CD4-positive, alpha-beta T cell treated with Interleukin-10 for 1 hour (primary cell): ENCODE results near the gene SERPINA4.

Experiments
- DNase-seq: peaks from one replicate; pipeline ENCODE4 v3.0.0-alpha.2; 2020

SERPINA4 gene

DNA sequence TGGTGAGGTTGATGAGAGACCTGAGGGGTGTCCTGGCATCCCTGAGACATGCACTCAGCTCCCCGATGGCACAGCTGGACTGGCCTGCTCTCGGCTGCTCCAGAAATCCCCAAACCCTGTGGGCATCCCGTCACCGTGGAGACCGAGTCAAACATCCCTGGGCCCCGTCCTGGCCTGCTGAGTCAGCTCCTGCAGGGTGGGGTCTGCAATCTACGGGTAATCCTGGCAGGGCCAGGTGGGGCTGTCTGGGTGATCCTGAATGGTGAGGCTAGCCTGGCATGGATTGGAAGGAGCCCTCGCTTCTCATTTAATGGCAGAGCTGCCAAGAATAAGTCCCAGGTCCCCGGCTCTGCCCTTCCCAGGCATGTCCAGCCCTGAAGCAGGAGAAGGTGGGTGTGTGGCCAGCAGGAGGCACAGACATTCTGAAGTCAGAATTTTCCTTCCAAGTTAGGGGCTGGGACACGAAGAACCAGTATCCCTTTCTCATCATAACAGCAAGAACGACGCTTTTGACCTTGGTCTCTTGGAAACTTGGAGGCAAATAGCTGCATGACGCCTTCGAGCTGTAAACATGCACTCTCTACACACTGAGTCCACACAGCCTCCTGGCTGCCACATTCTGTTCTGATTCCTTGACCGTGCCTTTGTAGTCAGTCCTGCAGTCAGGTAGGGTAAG is 17.7 kb upstream of the SERPINA4 start:
- no peak for DNase-seq

DNA sequence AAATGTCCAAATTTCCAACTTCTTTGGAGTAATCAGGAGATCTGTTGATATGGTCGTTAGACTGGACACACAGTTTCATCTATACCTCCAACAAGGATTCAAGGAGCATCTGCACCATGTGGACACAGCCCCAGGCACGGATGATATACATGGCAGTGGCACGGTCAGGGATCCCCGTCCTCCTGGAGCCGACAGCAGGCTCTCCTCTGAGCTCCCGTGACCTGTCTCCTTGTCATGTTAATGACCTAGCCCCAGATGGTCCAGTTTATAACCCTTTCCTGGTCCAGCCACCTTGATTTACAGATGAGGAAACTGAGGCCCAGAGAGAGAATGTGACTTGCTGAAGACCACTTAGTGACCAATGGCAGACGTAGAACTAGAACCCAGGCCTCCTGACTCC is 16.5 kb upstream of the SERPINA4 start:
- DNase-seq = no peak

DNA sequence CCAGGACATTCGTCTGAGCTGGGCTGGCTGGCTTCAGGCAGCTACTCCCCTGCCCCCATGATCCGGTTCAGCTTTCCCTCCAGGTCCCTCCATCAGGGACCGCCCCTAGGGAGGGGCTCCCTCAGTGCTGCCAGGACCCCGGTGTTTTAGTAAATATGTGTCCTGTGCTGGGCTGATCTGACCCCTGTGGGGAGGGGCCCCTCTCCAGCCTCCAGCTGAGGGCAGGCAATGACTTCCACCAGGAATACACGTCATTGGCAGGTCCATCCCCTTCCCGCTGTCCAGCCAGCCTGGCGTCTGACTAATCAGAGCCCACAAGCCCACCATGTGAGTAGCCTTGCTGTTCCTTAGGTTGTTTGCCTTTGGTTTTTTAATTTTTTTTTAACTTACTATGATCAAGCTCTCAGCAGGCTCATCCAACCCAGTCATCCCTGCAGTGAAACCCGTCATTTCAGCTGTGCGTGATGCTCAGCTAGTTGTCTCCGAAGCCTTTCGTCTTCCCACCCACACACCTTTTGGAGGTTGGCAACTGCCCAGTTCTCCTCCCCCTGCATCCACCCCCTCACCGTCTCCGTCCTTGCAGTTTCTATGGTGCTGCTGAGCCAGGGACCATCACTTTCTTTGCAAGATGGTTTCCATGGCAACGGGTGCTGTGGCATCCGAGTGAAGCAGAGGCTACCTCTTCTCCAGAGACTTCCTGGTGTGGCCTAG is 16.0 kb upstream of the SERPINA4 start:
- no peak for DNase-seq

DNA sequence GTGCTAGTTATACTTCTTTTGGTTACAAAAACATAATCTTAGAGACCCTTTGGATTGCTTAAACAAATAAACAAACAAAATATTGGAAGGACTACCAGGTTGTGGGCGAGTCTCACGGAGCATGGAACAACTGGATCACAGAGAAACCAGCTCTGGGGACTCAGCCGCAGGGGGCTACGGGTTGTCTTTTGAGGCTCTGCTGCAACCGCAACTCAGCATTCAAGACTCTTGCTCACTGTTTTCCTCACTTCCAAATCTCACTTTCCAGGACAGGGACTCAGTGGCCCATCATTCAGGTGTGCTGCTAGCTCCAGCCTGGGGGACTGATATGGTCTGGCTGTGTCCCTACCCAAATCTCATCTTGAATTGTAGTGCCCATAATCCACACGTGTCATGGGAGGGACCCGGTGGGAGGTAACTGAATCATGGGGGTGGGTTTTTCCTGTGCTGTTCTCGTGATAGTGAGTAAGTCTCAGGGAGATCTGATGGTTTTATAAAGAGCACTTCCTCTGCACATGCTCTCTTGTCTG is 14.0 kb upstream of the SERPINA4 start:
- DNase-seq = no peak

DNA sequence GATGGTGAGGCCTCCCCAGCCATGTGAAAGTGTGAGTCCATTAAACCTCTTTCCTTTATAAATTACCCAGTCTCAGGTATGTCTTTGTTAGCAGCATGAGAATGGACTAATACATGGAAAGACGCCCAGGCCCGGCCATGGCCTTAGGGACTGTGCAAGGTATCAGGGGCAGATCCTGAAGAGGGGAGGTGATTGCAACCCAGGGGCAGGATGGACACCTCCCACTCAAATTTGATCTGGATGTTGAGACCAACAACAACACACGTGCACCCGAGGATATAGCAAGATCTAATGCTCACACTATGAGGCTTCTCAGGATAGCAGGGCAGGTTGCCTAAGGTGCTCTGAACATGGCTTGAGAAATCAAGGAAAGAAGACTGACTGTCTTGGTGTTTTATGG is 13.5 kb upstream of the SERPINA4 start:
- DNase-seq = no peak

DNA sequence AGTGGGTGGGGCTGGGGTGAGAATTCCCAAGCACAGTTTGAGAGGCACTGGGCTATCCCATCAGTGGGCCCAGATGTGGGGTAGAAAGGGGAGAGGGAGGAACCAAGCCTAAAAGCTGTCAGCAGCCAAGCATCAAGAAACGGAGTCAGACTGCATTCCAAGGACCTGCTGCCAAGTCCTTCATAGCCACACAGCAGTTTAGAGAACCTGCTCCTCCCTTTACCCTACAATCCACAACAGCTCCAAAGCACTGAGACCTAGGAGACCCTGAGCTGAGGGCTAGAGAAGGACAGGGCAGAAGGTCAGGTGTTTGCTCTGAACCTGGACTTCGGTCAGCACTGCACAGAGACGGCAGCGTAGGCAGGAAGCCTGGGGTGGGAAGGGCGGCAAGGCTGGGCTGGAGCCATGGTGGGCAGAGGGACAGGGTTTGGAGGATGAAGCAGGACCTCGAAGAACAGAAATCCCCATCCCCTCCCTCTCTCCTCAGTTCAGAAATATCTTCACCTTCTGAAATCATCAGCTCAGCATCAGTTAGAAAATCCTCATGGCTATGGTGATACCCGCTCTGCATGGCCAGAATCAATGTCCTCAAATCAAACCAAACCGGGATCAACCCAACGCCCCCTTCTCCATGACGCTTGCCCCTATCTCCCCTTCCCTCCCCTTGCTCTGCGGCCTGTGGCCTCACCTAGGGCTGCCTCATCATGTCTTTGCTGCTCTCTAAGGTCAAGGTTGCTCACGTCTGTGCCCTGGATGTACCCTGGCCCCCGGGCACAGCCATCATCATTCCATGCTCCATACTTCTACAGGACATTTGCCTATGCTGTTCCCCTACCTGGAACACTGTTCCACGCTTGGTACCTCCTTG is 12.9 kb upstream of the SERPINA4 start:
- DNase-seq = no peak

DNA sequence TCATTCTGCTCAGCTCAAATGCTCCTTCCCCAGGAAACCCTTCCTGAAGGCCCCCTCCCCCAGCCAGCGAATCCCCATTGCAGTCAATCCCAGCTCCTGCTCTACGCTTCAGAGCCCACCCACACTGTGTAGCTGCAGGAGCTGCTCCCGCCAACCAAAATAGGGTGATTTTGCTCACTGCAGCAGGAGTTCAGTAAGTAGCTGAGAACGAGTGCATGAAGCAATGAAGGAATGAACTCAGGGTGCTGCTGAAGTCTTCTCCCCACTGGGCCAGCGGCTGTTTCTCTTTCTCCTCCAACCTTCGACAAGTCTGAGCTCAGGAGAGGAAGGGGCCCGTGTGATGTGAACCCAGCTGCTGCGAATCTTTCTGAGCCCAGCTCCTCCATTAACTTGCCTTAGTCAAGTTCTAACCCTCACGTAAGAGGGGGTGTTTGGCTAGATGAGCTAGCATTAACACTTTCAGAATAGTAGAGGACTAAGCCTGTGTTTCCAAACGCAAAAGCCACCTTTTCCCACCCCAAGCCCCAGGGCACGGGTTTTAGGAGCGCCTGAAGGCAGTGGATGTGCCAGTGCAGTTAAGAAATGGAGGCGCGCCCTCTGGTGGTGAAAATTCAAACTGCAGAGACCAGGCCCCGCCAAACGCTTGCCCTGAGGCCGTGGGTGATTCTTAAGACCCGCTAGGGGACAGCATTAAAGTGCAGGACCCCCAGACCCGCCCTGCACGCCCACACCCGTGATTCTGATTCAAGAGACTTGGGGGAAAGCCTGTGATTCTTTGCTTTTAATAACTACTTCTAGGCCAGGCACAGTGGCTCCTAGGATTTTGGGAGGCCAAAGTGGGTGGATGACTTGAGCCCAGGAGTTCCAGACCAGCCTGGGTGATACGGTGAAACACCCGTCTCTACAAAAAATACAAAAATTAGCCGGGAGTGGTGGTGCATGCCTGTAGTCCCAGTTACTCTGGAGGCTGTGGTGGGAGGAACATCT is 11.9 kb upstream of the SERPINA4 start:
- peak; percentile 25 for DNase-seq

DNA sequence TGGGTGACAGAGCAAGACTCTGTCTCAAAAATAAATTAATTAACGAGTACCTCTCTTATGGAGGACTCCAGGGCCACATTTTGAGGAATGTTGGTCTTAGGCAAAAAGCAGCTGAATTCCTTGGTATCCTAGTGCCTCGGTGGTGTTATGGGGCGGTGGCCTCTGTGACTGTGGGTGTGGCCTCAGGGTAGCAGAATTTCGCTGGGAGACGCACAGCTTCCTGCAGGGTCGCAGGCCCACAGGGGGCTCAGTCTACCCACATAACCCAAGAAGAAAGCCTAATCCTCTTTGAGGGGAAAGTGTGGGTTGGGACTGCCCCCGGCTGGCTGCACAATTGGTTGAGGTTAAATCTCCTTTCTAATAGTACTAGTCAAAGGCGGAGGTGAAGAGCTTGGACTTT is 11.2 kb upstream of the SERPINA4 start:
- DNase-seq = no peak

DNA sequence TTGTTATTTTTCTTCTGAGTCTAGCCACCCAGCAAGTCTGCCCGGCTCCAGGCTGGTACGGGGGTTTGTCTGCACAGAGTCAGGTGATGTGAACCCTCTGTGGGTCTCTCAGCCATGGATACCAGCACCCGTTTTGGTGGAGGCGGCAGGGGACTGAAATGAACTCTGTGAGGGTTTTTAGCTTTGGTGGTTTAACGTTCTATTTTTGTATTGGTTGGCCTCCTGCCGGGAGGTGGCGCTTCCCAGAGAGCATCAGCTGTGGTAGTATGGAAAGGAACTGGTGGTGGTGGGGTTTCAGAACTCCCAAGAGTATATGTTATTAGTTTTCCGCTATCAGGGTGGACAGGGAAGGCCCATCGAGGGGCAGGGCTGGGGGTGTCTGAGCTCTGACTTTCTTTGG is 5.3 kb upstream of the SERPINA4 start:
- DNase-seq = no peak

DNA sequence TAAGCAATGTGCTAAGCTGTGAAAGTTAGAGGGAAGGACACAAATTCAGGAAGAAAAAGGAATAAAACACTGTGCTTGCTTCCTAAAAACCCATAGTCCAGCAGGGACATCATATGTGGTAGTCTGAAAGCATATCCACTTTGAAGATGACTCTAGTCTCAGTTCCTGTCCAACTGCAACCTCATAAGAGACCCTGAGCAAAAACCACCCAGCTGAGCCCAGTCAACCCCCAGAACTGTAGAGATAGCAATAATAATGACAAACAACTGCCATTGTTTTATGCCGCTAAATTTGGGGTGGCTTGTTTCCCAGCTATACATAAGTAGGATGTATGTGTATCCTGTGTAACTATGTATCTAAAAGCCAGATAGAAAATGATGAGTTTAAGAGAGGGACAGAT is 3.9 kb upstream of the SERPINA4 start:
- no peak for DNase-seq

DNA sequence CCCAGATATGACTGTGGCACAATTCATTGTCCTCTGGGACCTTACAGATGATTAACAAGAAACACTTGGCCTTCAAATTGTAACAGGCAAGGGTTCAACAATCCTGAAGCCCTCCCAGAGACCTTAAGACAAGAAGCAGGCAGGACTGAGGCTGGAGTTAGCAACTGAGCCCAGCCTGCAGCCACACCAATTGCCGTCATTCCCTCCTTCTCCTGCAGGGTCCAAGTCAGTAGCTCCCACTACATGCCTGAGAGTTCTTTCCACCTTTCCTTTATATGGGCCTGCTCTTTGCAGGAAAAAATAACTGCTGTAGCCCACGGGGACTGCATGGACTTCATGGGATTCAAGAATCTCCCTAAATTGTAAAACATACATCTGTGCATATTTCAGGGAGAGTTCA is 2.4 kb upstream of the SERPINA4 start:
- no peak for DNase-seq

DNA sequence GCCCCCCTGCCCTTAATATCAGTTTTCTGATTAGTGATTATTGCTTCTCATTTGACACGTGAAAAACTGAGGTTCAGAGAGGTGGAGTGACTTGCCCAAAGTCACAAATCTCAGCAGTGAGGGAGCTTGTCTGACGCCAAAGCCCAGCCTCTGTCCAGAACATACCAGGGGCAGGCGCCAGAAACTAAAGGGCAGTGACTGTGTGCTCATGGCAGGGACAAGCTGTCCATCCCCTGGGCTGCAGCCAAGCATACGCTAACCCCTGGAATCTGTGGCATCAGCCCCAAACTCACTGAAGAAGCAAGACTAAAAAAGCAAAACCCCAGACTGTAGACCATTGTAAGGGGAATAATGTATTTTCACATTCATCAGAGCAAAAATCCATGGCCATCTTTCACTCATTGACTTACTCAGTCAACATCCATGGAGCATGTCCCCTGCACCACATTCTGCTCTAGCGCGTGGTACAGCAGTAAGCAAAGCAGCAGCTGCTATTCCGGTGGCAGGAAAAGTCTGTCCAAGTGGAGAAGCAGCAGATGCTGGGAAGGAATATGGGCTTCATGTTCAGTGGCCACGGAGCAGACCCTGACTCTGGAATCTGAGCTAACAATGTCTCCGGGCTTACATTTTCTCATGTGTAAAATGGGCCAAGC is 1.5 kb upstream of the SERPINA4 start:
- no peak for DNase-seq

DNA sequence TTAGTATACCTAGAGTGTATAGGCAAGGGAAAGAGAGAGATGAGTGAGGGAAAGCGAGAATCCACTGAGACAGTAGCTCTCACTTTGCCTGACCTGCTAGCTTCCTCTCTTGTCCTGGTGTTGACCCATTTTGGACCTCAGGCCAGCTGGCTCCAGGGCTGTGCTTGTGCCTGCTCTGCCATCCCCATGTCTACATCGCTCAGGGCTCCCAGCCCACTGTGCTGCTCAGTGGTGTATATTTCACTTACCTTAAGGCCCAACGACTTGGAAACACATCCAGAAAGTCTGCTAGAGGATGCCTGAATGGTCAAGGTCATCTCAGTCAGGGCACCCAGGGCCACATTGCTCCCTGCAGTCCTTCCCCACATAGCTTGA is 964 bp upstream of the SERPINA4 start:
- no peak for DNase-seq

DNA sequence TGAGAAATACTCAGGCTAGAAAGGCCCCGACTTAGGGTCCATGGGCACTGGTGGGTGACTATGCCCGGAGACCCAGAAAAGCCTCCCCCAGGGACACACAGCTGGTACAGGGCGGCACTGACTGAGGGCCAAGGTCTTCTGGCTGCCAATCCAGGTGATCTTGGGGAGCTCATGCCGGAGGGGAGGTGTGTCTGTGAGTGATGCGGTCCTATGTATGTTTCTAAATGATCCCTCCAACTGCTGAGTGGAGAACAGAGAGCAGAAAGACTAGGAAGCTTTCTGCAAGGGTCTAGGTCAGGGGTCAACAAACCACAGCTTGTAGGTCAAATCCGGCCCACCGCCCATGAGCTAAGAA is 391 bp downstream of the SERPINA4 start:
- DNase-seq = no peak

DNA sequence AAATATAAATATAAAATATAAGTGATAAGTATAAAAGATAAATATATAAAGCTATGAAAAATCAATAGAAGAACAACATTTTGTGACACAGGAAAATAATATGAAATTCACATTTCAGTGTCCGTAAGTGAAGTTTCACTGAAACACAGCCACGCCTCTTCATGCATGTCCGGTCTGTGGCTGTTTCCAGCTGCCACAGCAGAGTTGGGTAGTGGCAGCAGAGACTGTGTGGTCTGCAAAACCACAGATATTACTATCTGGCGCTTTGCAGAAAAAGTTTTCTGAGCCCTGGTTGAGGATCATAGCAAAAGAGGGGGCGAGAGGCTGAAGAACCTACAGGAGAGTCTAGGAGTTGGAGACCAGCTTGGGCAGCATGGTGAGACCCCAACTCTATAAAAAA is 780 bp downstream of the SERPINA4 start:
- DNase-seq = no peak

DNA sequence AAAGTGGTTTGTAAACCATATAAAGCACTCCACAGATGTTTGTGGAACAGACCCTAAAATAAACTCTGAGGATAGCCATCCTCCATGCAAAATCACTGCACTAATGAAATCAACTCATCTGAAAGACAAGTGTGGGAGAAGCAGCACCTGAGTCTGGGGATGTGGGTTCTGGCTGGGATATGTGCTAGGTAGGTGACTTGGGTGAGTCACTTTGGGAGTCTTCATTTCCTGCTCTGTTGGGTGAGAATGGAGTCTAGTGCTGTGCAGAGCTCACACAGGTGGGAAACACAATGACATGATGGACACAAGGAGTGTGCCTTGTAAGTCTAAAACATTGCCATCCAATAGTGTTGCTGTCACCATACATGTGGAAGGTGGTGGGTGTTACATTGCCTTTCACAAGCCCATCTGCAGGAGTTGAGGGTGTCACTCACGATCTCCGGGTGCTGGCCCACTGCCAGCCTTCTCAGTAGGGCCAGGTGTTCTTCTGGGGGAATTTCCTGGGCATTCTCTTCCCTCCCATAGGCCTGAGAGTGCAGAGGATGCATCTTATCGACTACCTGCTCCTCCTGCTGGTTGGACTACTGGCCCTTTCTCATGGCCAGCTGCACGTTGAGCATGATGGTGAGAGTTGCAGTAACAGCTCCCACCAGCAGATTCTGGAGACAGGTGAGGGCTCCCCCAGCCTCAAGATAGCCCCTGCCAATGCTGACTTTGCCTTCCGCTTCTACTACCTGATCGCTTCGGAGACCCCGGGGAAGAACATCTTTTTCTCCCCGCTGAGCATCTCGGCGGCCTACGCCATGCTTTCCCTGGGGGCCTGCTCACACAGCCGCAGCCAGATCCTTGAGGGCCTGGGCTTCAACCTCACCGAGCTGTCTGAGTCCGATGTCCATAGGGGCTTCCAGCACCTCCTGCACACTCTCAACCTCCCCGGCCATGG is 2.0 kb downstream of the SERPINA4 start:
- DNase-seq = no peak

DNA sequence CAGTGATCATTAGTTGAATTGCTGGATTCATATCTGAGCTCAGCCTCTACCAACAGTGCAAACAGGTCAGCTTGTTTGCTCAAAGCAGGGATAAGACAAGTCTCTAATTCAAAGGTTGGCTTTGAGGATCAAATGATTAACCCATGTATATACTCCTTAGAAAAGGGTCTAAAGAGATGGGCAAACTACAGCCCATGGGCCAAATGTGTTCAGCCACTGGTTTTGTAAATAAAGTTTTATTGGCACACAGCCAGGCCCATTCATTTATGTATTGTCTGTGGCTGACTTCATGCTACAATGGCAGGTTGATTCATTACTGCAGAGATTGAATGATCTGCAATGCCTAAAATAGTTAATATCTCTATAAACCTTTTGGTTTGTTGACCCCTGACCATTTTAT is 3.1 kb downstream of the SERPINA4 start:
- no peak for DNase-seq

DNA sequence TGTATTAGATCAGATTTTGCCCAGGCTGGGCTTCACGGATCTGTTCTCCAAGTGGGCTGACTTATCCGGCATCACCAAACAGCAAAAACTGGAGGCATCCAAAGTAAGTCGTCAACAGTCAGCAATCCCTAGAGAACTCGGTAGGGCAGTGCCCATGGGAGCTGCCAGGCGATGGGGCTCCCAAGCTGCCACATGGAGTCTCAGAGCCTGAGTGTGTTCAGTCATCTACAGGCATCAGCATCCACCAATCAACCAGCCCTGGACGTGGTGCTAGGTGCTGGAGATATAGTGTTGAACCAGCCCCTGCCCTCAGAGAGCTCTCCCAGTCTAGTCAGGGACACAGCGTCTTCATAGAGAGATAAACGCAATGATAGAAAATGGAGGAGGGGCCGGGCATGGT is 6.9 kb downstream of the SERPINA4 start:
- DNase-seq = no peak

DNA sequence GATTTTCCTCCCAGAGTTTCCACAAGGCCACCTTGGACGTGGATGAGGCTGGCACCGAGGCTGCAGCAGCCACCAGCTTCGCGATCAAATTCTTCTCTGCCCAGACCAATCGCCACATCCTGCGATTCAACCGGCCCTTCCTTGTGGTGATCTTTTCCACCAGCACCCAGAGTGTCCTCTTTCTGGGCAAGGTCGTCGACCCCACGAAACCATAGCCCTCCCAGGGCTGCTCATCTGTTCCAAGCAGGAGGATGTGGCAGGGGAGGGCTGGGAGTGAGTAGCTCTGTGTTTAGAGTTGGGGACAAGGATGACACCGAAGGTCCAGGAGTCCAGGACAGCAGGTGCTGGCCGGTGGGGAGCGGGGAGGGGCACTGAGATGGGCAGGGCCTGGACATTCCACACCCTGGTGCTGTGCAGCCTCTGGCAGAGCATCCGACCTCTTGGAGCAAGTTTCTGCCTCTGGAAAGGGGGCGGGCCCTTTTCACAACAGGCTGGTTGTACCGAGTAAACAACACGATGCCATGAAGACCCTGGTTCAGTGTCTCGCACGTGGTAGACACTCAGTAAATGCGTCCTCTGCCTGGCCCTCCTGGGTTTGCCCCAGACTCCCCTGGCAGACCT is 8.2 kb downstream of the SERPINA4 start:
- no peak for DNase-seq

DNA sequence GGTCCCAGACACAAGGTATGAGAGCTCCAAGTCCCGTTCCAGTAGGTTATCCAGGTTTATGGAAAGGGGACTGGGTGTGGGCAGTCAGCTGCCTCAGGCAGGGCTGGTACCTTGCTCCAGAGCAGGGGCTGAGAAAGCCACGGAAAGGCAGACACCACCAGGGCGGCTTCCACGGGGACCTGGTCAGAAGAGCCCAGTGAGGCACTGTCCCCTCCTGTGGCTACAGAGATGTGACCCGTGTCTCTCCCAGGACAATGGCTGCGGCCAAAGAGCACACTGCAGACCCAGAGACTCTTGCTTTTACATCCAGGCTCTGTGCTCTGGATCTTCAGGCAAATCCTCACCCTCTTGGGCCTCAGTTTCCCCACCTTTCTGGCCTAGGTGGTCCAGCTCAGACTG is 8.8 kb downstream of the SERPINA4 start:
- no peak for DNase-seq
